MCF 10A (cell line): ENCODE measurements around the gene MMP21. TPM values are rescaled to one million over a fixed set of nuclear protein-coding genes. Genes with fewer than 3 reads are reported as not detected.
A peak's percentile ranks its signal among the peaks of the same experiment; 100 is the strongest.

Experiments used
- BruUV-seq: library from RNA; stranded (reverse); fragments of 400-500 nt; replicated peaks from 2 replicates; lab custom pipeline; 2021; lab: Mats Ljungman, UMichigan
- CTCF ChIA-PET: fragments of 300-600 bp; sonication (Branson Sonifier 250); formaldehyde crosslinking; extraction: SDS; loops from one replicate; lab custom pipeline; 2021; ENCODE audit warnings: antibody characterized with exemption, inconsistent platforms; lab: Yijun Ruan, JAX
- POLR2A ChIA-PET: fragments of 300-600, 350-650 bp; sonication (Branson Sonifier 250); formaldehyde crosslinking; extraction: SDS; loops from one replicate; lab custom pipeline; 2020; ENCODE audit warnings: antibody characterized with exemption, inconsistent platforms; lab: Yijun Ruan, JAX
- DNase-seq: peaks from one replicate; pipeline ENCODE4 v3.0.0-alpha.2; 2018; ENCODE audit not compliant: unreplicated experiment
- H3K27ac Mint-ChIP-seq: one replicate; pipeline ENCODE4 v1.8.0; 2022; ENCODE audit warnings: mild to moderate bottlenecking, low read depth, mixed read lengths; ENCODE audit not compliant: unreplicated experiment
- H3K27me3 Mint-ChIP-seq: one replicate; pipeline ENCODE4 v1.8.0; 2022; ENCODE audit warnings: mixed read lengths; ENCODE audit not compliant: insufficient read depth, unreplicated experiment
- H3K36me3 Mint-ChIP-seq: one replicate; pipeline ENCODE4 v1.8.0; 2022; ENCODE audit warnings: mild to moderate bottlenecking, moderate library complexity, mixed read lengths; ENCODE audit not compliant: insufficient read depth, unreplicated experiment
- H3K4me1 Mint-ChIP-seq: one replicate; pipeline ENCODE4 v1.8.0; 2022; ENCODE audit warnings: mixed read lengths; ENCODE audit not compliant: insufficient read depth, unreplicated experiment
- H3K4me3 Mint-ChIP-seq: one replicate; pipeline ENCODE4 v1.8.0; 2022; ENCODE audit warnings: mild to moderate bottlenecking, moderate library complexity, mixed read lengths; ENCODE audit not compliant: unreplicated experiment
- H3K9me3 Mint-ChIP-seq: one replicate; pipeline ENCODE4 v1.8.0; 2022; ENCODE audit warnings: mixed read lengths; ENCODE audit not compliant: unreplicated experiment
- CTCF ChIP-seq: fragments of 200-600 bp; IDR thresholded peaks from one replicate; pipeline ENCODE4 v1.8.0; 2022; ENCODE audit warnings: antibody characterized with exemption, mild to moderate bottlenecking; ENCODE audit not compliant: unreplicated experiment
- intact Hi-C: fragments of 100-400 bp; cut with micrococcal nuclease; formaldehyde crosslinking; loops from 2 replicates; pipeline ENCODE4 v1.14.1; 2022
- total RNA-seq: library from RNA; stranded (reverse); gene quantifications from 2 replicates; pipeline ENCODE4 v1.2.3, GENCODE V29; 2022

The MMP21 gene
- total RNA-seq, 1 experiment from 2014 or later: not detected

- peaks cover 6% of the 10 kb centered on the region for H3K4me1 Mint-ChIP-seq
- DNase-seq: no peak
- POLR2A ChIA-PET: no interaction called here
- peaks cover 31% of the 10 kb centered on the region for H3K27me3 Mint-ChIP-seq
- no peak overlapping the region for H3K4me3 Mint-ChIP-seq
- intact Hi-C loops: no loop called here
- H3K27ac Mint-ChIP-seq: peak overlapping the region; percentile 7
- no TSS peak for BruUV-seq
- CTCF ChIA-PET: no interaction called here
- H3K36me3 Mint-ChIP-seq: no peaks in the 10 kb centered on the region
- TF ChIP-seq CTCF: no peak
- H3K9me3 Mint-ChIP-seq: peaks cover 7% of the 10 kb centered on the region
These were observed 935 bp downstream of the MMP21 start for GRCh38 chr10:125774581-125775191.

GRCh38 chr10:125773687-125774543 lies 1.7 kb downstream of the MMP21 start:
- no TSS peak for BruUV-seq
- DNase-seq: no peak
- intact Hi-C loops: no loop called here
- H3K4me1 Mint-ChIP-seq: peaks cover 6% of the 10 kb centered on the region
- TF ChIP-seq CTCF: no peak
- H3K27me3 Mint-ChIP-seq: peaks cover 31% of the 10 kb centered on the region
- peak overlapping the region; percentile 7 for H3K27ac Mint-ChIP-seq
- H3K9me3 Mint-ChIP-seq: peaks cover 7% of the 10 kb centered on the region
- no peak overlapping the region for H3K4me3 Mint-ChIP-seq
- ChIA-PET POLR2A (no interaction called here), CTCF (no interaction called here)
- no peaks in the 10 kb centered on the region for H3K36me3 Mint-ChIP-seq

GRCh38 chr10:125772864-125773180 lies 2.8 kb downstream of the MMP21 start:
- DNase-seq: no peak
- Mint-ChIP-seq H3K9me3 (peaks cover 7% of the 10 kb centered on the region), H3K27me3 (peaks cover 20% of the 10 kb centered on the region), H3K4me3 (no peak overlapping the region), H3K27ac (no peak overlapping the region), H3K36me3 (no peaks in the 10 kb centered on the region), H3K4me1 (peaks cover 6% of the 10 kb centered on the region)
- ChIA-PET CTCF (interaction anchor here (0.7 kb wide), 1 partner anchor 36 kb away, joined by 3 read pairs; no protein-coding TSS in a partner anchor), POLR2A (no interaction called here)
- intact Hi-C loops: no loop called here
- no TSS peak for BruUV-seq
- no peak for TF ChIP-seq CTCF

- BruUV-seq: no TSS peak
- POLR2A ChIA-PET: interaction anchor here (0.7 kb wide), 1 partner anchor 21 kb away, joined by 3 read pairs; no protein-coding TSS in a partner anchor
- Mint-ChIP-seq H3K9me3 (peaks cover 7% of the 10 kb centered on the region), H3K36me3 (peaks cover under 1% of the 10 kb centered on the region), H3K27me3 (peaks cover 15% of the 10 kb centered on the region), H3K27ac (no peak overlapping the region), H3K4me3 (no peak overlapping the region), H3K4me1 (peaks cover 6% of the 10 kb centered on the region)
- intact Hi-C loops: no loop called here
- CTCF ChIA-PET: interaction anchor here (0.7 kb wide), 1 partner anchor 36 kb away, joined by 3 read pairs; no protein-coding TSS in a partner anchor
- no peak for DNase-seq
- TF ChIP-seq CTCF: no peak
These were observed 3.3 kb downstream of the MMP21 start for GRCh38 chr10:125772112-125772863.
